Right renal pelvis (tissue), 4 donors: Measurements from ENCODE around the gene RIPK1. TPM values are rescaled to one million over a fixed set of nuclear protein-coding genes. Genes with fewer than 3 reads are reported as not detected.

Source experiments
- DNase-seq, 4 donors: peaks; one replicate each; pipeline ENCODE4 v3.0.0-alpha.2; 2013; ENCODE audit warnings: low read depth in 4 of 4, low spot score in 3 of 4, missing footprints in 1 of 4
- polyA plus RNA-seq, 4 donors: library from polyadenylated mRNA; unstranded; fragments of 120-200 nt; gene quantifications; one replicate each; pipeline ENCODE4 v1.2.1, GENCODE V29; 2013; ENCODE audit not compliant: insufficient read length in 4 of 4

The RIPK1 gene
- polyA plus RNA-seq, 4 donors, result 23.5 to 28.6 (median 26.9) TPM

DNA sequence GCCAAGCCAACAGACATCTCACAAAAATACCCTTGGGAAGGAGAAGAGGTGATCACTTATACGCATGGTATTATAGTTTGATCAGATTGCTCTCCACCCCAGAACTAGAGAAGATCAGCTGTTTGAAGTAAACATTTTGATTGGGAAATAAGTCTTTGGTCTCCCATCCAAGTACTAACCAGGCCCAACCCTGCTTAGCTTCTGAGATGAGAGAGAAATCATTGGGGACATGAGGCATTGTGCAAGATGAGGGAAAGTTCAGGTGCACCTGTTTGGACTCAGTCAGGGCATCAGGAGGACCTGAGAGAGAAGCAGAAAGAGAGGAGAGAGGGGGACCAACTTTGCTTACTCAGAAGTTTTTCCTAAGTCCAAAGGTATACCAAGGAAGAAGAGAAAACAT lies 11.4 kb downstream of the RIPK1 start:
- no peak for DNase-seq

DNA sequence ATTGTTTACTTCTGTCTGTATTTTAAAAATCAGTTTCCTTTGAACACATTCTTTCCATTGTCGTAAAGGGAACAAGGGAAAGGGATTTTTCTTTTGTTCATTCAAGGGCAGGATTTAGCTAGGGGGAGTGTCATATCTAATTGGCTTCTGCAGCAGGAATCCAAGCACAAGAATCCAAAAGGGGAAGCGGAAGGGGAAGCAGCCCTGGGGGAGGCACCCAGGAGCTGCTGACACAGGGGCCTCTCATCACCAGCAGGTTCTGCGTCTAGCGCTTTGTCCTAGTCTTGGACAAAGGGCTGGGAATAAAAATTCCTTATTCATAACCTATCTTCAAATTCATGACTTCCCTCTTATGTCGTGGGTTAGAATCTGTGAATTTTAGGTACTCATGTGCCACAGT lies 13.7 kb downstream of the RIPK1 start:
- no peak for DNase-seq

GRCh38 chr6:3085074-3085473 lies 16.8 kb downstream of the RIPK1 start:
- no peak for DNase-seq

GRCh38 chr6:3086282-3086946 lies 18.1 kb downstream of the RIPK1 start:
- DNase-seq, result peak in 1 of 4 donors; percentile 25

GRCh38 chr6:3088446-3088845 lies 20.2 kb downstream of the RIPK1 start:
- no peak for DNase-seq

DNA sequence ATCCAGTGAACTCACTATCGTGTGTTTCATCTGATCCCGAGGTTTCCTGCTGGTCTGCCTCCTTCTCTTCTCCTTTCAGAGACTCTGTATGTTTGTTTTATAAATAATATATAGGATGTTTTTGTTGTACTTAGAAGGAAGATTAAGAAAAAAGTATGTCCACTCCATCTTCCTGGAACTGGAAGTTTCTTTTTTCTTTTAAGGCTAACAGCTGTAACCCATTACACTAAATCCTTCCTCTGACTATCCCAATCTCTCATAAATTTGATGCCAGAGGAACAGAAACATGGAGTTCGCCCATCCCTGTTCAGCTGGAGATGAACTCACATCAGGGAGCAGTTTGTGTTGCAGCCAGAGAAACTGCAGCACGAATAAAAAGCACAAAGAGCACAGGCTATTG lies 20.7 kb downstream of the RIPK1 start:
- peak in 2 of 4 donors; percentile 18 to 36 for DNase-seq

DNA sequence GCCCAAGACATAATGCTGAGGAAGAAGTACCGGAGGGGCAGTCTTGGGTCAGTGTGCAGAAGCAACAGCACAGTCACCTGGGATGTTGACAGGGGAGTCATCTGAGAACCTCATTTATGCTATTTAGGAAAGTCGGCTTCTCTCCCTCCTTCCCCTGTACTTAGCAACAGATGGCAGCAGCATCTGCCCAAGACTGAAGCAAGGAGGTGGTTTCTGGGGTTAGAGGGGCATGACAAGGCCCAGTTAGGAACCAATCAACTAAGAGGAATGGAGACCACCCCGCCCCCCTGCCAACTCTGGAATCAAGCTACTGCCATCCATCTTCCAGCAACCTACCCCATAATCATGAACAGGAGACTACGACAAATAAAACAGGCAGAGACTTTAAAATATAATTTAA lies 21.7 kb downstream of the RIPK1 start:
- no peak for DNase-seq

- no peak for DNase-seq
Measured at GRCh38 chr6:3094815-3095214, 26.5 kb downstream of the RIPK1 start.

- no peak for DNase-seq
Measured at GRCh38 chr6:3102875-3103274, 34.6 kb downstream of the RIPK1 start.

- DNase-seq, result no peak
Measured at GRCh38 chr6:3108746-3109414, 40.6 kb downstream of the RIPK1 start.

DNA sequence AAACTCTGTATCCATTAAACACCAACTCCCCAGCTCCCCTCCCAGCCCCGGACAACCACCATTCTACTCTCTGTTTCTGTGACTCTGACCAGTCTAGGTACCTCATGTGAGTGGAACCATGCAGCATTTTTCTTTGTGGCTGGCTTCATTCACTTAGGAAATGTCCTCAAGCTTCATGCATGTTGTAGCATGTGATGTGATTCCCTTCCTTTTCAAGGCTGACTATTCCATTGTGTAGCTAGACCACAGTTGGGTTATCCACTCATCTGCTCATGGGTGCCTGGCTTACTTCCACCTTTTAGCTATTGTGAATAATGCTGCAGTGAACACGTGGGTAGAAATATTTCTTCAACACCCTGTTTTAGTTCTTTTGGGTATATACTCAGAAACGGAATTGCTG lies 41.5 kb downstream of the RIPK1 start:
- no peak for DNase-seq

- DNase-seq, result no peak
Measured at GRCh38 chr6:3114377-3114776, 46.1 kb downstream of the RIPK1 start.

- DNase-seq, result no peak
Measured at GRCh38 chr6:3117912-3118352, 49.6 kb downstream of the RIPK1 start.

- peak; percentile 88 to 98 (median 90) for DNase-seq
Measured at GRCh38 chr6:3118353-3119039, 50.2 kb downstream of the RIPK1 start, which contains the start of gene BPHL. TSS of gene BPHL (plus strand) at chr6:3118711. CDS start at chr6:3118741, 30 bp downstream.

DNA sequence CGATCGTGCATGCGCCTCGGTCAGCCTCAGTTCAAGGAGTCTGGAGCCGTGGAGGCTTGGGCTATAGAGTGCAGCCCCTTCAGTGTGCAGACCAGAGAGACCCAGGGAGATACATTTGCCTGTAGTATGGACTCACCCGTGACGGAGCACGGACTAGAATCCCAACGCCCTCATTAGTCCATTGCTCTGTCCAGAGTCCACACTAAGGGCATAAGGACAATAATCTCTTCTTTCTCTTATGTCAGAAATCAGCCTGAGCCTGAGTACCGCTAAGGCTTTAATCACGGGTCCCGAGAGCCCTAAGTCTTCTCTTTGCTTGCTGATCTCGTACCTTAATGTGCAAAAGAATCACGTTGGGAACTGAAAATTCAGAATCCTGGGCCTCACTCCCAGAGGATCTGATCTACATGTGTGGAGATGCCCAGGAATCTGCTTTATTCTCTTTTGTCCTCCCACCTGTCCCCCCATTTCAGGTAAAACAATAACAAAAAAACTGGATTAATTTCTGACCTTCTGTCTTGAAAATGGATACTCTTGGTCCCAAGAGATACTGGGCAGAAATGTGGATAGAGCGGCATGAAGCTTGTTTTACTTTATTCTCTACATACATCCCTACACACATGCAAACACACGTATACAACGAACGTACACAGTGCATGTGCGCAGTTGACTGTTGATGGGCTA lies 50.9 kb downstream of the RIPK1 start:
- peak in 3 of 4 donors; percentile 27 to 38 (median 38) for DNase-seq

- DNase-seq, result no peak
Measured at GRCh38 chr6:3120765-3121089, 52.4 kb downstream of the RIPK1 start.

- DNase-seq, result no peak
Measured at GRCh38 chr6:3122823-3123182, 54.5 kb downstream of the RIPK1 start.

DNA sequence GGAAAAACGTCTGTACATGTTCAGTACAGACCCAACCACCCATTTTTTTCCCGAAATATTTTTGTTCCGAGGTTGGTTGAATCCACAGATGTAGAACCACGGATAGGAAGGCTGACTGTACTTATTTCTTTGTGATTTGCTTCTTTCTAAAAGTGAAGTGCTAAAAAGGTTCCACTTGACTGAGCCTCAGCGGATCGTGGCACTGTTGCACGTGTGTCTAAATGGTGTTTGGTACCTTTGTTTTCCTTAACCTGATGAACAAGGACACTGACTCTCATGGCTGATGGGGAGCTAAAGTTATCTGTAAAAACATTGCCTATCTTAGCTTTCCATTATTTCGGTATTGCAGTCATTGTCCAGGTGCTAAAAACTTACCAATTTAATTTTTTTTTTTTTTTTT lies 56.4 kb downstream of the RIPK1 start:
- no peak for DNase-seq

DNA sequence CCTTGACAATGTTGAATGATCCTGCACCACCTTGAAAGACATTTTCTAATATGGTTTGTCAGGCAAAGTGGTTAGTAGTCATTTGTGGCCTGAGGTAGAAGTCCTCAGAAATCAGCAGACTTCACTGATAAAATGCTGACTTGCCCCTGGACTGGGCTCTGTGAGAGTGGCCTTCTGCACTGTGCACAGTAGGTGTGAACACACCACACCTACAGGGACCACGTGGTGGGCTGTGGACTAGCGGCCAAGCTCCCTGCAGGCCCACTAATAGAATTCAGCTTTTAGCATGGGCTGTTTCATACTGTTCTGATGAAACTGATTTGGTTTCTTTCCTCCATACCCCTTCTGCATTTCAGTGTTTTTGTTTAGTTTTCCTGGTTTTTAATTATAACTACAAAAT lies 57.5 kb downstream of the RIPK1 start:
- no peak for DNase-seq

DNA sequence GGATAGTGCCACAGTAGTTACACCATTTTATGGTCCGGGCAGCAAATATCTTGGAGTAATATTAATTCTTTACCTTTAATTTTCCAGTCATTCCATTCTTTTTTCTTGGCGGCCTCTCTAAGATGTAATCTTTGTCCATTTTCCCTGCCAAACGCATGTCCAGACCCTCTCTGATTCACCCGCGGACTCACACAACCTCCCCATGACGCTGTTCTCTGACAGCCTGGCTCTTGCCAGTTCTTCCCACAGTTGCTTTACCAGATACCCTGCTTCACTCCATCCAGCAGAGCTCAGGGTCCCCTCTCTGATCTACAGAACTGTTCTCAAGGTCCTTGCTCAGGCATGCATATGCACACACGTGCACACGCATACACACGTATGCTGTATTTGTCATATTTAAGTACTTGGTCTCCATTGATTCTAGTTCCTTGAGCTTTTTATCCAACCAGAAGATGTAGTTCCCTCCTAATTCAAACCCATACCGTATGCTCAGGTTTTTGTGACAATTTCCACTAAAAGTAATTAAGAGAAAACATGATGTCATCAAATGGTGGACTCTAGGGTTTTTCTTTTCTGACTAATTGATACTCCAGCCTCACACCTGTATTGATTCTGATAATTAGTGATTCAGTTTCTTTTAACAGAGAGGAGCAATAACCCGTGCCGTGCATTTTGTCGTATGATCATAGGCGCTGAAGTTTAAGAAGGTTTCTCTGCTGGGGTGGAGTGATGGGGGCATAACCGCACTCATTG lies 60.2 kb downstream of the RIPK1 start:
- no peak for DNase-seq

DNA sequence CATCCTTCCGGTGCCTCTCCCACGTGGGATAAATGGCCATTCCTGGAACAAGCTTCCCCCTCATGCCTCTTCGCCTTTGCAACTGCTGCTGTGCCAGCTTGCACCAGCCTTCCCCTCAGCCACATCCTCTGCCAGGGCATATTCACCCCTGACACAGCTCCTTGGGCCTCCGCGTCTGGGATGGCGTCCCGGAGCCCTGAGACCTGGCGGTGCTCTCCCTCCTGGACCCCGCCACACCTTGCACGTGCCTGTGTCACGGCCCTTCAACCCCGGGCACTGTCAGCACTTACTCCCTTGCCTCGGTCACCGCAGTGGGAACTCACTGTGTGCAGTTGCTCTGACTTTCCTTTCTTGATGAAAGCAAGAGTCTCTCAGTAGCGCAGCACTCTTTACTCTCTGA lies 63.4 kb downstream of the RIPK1 start:
- DNase-seq, result no peak
